GM21619 (cell line): ENCODE results near the gene MBNL1.
A peak's percentile ranks its signal among the peaks of the same experiment; 100 is the strongest.
"Not testable (repeated sequence)": the region's sequence is repeated elsewhere in the genome, so short reads cannot be mapped to it uniquely, and the experiment has no call there.

Source experiments
- ATAC-seq: cut with Tn5 transposase; IDR thresholded peaks from one replicate; pipeline ENCODE4 v1.9.1; 2021; ENCODE audit not compliant: unreplicated experiment

The MBNL1 gene

DNA sequence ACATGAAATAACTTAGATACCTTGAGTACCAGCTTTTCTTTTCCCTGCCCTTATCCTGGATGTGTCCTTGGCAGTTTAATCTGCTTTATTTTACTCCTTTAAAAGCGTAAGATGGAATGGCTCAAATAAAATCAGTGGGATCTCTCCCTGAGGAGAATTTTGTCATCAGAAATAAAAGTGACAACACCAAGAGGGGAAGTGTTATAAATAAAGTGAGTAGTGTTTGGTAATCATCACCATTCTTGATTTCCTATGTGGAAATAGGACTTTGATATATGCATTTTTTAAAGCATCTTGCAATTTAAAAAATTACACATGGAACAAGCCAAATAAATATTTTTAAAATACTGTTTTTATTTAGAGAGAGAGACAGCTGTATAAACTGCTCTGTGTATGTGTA, 76.5 kb downstream of the MBNL1 start:
- ATAC-seq = no peak

DNA sequence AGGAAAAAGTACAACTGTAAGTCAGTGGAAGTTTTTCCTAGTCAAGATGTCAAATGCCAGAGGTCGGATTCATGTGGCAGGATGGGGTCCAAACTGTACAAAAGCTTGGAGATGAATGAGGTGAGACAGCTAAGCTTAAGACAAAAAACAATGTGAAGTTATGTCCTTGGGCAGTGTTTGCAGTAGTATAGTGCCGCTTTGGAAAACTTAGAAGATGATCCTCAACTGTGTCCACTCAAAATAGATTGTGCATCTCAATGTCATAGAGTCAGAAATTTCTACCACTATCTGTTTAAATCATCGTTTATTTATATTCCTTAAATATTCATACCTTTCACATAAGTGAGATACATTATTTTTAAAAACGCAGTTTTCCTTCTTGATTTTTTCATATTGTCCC, 77.3 kb downstream of the MBNL1 start:
- no peak for ATAC-seq

DNA sequence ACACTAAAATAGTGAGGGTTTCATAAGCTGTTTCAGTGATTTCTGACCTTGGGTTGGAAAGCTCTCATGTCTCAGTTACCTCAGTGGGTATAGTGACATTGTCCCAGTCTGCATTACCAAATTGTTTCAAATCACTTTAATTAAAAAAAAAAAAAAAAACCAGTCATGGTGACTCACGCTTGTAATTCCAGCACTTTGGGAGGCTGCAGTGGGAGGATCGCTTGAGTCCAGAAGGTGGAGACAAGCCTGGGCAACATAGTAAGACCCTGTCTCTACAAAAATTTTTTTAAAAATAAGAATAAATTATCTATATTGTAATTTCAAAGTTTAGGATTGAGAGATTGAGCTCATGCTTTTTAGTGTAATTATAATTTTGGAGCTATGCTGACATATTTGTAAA, 78.0 kb downstream of the MBNL1 start:
- ATAC-seq = no peak

DNA sequence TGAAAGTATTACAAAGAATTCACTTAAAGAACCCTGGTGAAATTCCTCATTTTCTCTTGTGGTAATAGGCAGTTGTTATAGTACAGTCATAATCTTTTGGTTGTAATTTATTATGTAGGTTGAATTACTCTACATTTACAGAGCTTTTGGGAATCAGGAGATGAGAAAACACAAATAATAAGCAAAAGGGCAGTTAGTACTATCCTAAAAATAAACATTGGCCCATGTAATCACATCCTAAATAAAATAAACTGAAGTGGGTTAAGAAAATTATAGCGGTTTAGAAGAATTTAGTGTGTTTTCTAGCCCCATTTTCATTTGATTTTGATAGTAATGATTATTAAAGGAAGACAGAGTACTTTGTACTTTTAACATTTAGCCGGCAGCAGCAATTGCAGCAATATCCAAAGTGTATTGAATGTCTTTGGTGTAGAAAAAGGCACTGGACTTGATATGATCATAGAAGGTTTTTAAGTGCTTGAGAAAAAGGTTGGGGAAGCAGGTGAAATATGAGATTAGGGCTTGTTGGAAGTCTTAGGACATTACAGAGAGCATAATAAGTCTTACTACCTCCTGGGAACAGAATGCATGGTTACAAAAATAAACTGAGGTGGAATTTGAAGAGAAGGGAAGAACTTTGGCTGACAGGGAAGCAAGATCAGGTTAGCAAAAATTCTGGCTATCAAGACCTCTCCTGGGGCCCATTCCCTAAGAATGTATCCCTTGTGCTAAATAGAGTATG, 79.9 kb downstream of the MBNL1 start:
- ATAC-seq = no peak

DNA sequence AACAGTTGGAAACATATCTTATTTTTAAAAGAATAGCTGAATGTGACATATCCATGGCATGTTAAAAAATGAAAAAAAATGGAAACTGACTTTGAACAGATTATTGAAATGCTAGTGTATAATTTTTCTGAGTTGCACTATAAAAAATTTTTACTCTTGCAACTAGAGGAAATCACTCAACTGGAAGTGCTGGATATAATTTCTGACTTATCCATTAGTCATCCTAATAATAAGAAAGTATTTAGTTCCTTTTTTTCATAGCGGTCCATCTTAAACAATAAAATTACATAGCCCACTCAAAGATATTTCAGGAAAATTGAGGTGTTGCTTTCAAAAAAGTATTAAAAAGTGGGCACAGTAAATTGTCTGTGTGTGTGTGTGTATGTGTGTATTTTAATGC, 80.7 kb downstream of the MBNL1 start:
- no peak for ATAC-seq

DNA sequence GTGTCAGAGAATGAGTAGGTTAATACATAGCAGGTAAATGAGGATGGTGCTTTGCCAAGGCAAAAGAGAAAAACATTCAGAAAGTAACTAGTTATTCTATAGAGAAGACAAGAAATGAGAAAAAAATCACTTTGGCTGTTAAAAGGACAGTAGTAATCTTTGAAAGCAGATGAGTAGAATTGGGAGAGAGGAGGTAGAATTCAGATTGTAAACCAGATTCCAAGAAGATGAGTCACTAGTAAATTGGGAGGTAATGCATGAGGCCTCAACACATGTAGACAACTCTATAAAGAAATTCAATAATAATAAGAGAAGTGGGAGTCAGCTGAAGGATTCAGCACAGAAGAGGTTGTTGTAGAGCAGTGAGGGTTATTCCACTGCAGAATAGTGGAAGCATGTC, 81.4 kb downstream of the MBNL1 start:
- no peak for ATAC-seq

DNA sequence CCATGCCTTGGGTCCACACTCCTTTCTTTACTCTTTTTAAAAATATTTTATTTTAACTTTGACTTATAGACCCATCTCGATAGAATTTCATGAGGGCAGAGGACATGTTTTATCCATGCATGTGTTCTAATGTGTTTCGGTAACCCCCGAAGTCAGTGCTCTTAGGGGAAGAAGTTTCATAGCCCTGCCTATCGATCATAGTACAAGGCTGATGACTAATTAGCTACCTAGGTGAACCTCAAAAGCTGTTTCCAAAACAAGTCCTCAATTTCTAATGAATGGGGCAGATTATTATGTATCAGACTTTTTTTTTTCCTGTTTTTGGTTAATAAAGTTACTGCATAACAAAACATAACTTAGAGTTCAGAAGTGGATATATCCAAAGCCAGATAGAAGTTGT, 82.0 kb downstream of the MBNL1 start:
- ATAC-seq = no peak

DNA sequence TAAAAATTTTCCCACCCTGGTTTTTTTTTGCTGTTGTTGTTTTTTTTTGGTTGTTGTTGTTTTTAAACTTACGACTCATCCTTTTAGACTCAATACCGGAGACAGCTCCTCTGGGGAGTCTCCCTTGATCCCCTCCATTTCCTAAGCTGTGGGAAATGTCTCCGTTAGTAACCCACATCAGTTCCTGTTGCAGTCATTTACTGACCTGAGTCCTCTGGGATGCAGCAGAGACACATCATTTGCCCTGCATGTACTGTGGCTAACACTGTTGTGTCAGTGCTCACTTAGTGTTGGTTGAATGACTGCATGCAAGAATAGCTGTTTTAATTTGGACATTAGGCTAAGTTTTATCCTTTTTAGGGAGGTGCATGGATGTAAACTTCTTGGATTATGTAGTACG, 83.8 kb downstream of the MBNL1 start:
- ATAC-seq = no peak

DNA sequence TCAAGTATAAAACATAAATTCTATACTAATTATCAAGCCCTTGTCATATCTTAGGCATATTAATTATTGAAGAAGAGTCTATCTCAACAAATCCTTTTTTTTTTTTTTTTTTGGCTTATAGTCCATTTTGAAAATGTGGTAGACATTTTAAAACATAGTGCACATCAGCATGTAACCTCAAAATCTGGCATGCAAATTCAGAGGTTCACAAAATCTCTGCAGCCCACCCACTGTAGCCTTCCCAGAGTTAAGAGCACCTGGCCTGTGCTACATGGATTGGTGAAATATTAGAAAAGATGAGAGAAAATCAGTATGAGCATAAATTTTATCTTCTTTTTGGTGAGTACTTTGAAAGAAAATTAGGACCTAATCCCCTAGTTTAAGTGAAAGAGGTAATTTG, 84.8 kb downstream of the MBNL1 start:
- no peak for ATAC-seq

DNA sequence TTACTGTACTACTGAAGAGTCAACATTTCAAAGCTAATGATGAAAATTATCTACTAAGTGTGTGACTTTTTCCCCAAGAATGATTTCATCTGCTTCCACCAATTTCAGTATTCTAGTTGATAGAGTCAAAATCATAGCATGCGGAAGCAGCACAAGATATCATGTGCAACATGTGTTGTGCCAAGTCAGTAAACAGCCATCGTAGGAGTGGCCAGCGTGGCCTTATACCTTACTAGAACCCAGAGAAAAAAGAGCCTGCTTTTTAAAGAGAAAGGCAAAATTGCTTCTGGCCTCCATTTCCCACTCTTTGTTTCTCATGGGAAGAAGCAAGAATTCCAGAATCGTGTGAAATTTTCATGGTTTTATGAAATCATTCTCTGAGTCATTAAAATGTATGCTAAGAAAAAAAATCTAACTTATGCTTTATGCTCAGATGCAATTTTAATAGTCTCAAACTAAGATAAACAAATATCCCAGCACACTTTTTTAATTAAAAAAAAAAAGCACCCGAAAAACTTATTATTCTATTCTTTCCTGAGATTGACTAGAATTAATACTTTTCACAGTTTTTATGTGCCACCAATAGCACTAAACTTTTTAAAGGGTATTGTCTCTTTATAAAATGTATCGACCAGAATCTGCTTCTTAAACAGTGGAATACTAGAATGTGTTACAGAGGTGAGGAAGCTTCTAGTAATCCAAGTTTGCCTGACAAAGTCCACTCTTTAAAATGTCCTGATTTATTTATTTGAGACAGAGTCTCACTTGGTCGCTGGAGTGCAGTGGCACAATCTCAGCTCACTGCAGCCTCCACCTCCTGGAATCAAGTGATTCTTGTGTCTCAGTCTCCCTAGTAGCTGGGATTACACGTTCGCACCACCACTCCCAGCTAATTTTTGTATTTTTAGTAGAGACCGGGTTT, 87.3 kb downstream of the MBNL1 start:
- ATAC-seq = no peak

DNA sequence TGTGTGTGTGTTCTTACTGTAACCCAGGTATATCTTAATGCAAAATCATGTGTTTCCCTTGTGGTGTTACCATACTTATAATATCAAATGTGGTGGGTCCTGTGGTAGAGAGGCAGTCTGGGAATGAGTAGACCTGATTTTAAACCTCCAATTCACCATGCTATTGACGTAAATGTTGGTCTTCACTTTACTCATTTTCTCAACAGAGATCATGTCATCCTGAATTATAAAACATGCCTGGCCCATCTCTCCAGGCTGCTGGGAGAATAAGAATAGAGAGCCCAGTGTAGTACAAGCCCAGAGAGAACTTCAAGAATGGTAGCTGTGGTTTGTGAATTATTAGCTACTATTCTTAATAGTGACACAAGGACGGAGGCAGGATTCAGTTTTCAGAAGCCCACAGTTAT, 88.1 kb downstream of the MBNL1 start:
- peak; percentile 65 for ATAC-seq

DNA sequence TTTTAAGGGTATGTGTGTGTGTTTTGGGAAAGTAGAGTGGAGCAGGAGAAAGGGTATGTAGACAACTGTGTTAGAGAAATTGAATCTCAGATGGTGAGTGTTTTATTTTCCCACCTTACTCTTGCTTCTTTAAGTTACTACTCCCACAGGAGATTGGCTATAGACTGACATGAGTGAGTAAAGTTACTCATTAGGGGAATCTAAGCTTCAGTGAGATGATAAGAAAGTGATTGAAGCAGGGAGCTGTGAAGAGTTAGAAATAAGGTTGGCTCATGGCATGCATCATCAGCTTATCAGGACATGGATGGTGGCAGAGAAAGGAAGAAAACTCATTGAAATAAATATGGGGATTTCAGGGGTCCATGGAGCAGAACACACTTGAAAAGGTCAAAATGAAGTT, 88.9 kb downstream of the MBNL1 start:
- ATAC-seq = no peak

DNA sequence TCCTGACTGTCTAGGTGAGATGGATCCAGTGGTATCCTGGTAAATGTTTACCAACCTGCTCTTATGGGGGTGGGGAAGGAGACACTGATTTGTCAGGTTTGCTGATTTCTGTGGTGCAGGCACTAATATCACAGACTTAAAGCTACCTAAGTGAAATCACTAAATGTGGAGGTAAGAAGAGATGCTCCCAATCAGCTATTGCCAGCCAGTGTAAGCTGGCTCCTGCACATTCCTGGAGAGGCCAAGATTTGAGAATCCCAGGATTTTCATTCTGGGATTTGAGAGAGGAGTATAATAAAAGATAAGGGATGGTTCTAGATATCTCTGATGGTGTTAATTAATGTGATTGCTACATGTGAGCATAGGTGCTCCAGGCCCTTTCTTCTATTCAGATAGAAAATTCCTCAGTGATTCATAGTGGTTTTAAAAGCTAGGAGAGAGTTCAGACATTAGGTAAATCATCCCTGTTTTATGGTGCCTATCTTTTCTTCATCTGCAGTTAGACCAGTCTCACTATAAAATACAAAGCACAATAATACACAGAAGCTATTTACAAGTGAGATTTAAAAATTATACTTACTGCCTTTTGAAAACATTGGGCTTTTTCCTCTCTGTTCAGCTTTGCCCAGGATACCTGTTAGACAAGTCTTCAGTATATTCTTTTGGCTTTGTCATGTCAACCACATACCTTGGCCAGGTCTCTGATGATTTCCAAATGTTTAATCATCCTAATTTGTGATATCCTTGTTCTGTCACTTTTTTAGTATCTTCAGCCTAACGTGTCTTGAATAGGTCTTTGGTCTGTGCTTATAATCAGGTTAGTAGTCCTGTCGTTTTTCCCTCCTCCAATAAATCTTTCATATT, 90.9 kb downstream of the MBNL1 start:
- no peak for ATAC-seq

DNA sequence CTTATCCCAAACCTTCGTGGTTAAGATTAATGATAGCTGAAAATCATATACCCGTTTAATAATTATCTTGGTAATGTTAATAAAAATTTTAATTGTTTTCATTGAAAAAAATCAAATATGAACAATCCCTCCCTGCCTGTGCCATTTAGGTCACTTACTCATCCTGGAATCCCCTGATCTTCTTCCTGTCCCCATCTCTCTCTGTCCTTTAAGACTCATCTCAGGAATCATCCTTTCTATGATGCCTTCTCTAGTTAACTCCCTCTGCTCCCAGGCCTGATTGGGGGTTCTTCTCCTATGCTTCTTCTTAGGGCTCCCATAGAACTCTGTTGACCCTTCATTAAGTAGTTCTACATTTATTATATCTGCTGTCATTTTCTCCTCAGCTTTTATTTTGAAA, 91.6 kb downstream of the MBNL1 start:
- ATAC-seq = no peak

DNA sequence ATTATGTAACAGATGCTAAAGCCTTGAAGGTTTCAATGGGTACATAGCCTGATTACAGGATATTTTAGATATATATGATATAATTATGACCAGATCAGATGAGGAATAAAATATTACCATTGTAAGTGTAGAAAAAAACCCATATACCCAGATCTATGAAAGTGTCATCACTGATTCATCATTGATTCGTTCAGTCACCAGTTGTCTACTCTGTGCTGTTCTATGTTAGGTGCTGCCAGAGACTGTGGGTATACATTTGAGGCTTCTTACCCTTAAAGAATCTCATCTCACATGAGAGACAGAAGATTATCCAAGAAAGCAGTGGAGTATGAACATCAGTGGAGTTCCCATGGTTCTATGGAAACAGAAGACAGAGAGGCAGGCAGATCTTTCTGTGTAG, 92.2 kb downstream of the MBNL1 start:
- ATAC-seq = no peak

DNA sequence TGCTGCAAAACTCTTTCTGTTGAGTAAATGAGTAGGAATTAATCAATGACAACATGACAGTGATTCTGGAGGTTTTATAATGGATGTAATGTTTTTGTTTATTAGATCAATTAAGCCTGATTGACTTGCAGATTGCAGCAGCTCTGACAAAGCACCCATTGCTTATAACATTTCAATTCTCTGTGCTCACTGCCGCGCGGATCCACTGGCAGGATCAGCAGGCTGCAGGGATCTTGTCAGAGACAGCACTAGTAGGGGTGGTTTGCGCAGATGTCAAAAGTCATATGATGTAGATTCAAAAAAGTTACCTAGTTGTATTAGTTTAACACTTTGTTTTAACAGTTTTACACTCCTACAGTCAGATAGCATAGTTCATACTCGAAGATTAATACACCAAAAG, 93.4 kb downstream of the MBNL1 start:
- ATAC-seq = no peak

DNA sequence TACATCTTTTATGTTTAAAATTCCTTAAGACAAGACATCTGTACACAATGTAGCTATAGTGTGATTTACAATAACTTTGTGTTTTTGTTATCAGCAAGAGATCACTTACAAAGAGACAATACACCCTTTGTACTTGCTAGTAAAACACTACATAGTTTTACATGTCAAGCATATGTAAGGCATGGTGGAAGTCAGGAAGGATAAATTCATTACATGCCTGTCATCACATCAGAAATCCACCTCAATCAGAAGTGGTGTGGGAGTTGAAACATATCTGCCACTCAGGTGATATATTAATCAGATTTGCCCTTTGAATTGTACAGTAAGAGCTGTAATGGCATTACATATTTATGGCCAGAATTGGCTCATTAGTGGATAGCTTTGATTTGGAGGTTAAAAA, 95.5 kb downstream of the MBNL1 start:
- ATAC-seq = no peak

DNA sequence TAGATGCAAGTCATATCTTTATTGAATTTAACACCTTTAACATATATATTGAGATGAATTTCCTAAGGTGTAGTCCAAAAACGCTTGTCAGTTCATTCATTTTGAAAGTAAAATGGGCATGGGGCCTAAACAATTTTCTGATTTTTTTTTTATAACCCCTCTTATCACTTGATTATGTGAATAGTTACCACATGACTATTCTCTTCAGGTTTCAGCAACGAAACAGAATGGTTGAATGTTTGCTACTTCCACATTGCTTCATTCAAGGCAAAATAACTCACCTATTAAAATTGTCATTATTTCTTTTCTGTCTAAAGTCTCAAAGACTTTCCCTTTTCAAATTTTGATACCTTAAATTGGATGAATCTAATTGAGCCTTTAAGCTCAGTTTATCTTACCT, 96.4 kb downstream of the MBNL1 start:
- no peak for ATAC-seq

DNA sequence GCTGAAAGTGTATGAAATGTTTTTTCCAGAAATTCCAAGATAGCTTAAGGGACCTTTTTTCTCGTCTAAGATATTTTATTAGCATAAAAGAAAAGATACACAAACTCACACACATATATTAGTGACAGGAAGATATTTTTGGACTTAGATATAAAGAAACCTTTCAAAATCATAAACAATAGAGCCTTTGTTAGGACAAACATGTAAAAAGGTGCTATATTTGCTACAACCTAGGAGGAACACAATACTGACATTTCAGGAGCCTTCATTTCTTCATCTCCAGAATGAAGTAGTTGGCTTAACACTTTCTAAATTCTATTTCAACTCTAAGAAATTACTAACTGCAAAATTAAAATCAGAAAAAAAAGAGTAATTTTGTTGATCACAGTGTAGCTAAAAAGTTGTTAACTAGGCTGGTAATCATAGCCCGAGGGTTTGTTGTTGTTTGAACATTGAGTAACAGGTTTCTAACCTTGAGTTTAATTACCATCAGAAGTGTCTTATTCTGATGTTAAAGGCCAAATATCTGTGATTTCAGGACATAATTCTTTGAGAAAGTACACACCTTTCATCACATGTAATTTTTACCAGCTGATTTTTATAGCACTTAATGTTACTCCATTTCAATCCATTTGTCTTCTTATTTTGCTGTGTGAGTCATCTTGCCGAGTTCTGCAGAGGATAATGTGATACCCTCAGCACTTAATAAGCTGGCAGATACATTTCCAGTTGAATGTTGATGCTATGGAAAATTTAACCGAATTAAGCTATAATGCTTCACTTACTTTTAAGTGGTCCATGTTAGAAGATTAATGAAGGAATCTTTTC, 97.3 kb downstream of the MBNL1 start:
- ATAC-seq = no peak

DNA sequence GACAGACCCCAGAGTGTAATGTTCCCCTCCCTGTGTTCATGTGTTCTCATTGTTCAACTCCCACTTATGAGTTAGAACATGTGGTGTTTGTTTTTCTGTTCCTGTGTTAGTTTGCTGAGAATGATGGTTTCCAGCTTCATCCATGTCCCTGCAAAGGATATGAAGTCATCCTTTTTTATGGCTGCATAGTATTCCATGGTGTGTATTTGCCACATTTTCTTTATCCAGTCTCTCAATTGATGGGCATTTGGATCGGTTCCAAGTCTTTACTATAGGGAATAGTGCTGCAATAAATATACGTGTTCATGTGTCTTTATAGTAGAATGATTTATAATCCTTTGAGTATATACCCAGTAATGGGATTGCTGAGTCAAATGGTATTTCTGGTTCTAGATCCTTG, 98.5 kb downstream of the MBNL1 start:
- ATAC-seq = not testable (repeated sequence)

DNA sequence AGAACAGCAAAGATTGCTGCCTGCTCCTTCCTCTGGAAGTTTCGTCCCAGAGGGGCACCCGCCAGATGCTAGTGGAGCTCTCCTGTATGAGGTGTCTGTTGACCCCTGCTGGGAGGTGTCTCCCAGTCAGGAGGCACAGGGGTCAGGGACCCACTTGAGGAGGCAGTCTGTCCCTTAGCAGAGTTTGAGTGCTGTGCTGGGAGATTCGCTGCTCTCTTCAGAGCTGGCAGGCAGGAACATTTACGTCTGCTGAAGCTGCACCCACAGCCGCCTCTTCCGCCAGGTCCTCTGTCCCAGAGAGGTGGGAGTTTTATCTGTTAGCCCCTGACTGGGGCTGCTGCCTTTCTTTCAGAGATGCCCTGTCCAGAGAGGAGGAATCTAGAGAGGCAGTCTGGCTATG, 103.9 kb downstream of the MBNL1 start:
- not testable (repeated sequence) for ATAC-seq
